Right lobe of liver (tissue), 6 donors: ENCODE measurements around the gene STK32B. TPM values are rescaled to one million over a fixed set of nuclear protein-coding genes. Genes with fewer than 3 reads are reported as not detected.

ENCODE experiments used
- ATAC-seq, 4 donors: fragments of 200-7000 bp; cut with Tn5 transposase; one replicate each; pipeline ENCODE4 v1.9.1; 2020; ENCODE audit warnings: mild to moderate bottlenecking in 4 of 4, moderate library complexity in 4 of 4
- DNase-seq, 3 donors: peaks; one replicate each; pipeline ENCODE4 v3.0.0-alpha.2; 2020
- H3K27ac ChIP-seq, 3 donors: fragments of 200-600 bp; one replicate each; pipeline ENCODE4 v1.8.0; 2022
- H3K27me3 ChIP-seq, 2 donors: fragments of 200-600 bp; one replicate each; pipeline ENCODE4 v1.8.0; 2022
- H3K36me3 ChIP-seq, 4 donors: fragments of 200-600 bp; sonication (generic) in 1 of 4; one replicate each; pipeline versions ENCODE4 v1.5.1 to v1.8.0; 2017 to 2022; ENCODE audit warnings: control low read depth in 1 of 4
- H3K4me1 ChIP-seq, 4 donors: fragments of 200-600 bp; sonication (generic) in 1 of 4; one replicate each; pipeline versions ENCODE4 v1.5.1 to v1.8.0; 2017 to 2022; ENCODE audit warnings: control low read depth in 1 of 4
- H3K4me3 ChIP-seq, 3 donors: fragments of 200-600 bp; one replicate each; pipeline ENCODE4 v1.8.0; 2022
- H3K9me3 ChIP-seq, 4 donors: fragments of 200-600 bp; sonication (generic) in 1 of 4; one replicate each; pipeline versions ENCODE4 v1.5.1 to v1.8.0; 2017 to 2022; ENCODE audit warnings: control low read depth in 1 of 4
- CTCF ChIP-seq, 4 donors: fragments of 200-600 bp in 3 of 4; fragments of 450-650 bp in 1 of 4; IDR thresholded peaks; one replicate each; pipeline versions ENCODE4 v1.5.1 to v1.8.0; 2016 to 2022; ENCODE audit warnings: antibody characterized with exemption in 4 of 4, mild to moderate bottlenecking in 2 of 4
- POLR2A ChIP-seq: fragments of 450-650 bp; IDR thresholded peaks from one replicate; pipeline ENCODE4 v1.6.1; 2017; ENCODE audit warnings: antibody characterized with exemption, mild to moderate bottlenecking
- WGBS: methylation state at CpG from one replicate; pipeline ENCODE4 v1.1.6; 2018; ENCODE audit warnings: low coverage, low lambda C conversion rate; ENCODE audit not compliant: insufficient coverage; ENCODE audit errors: missing lambda C conversion rate; 5-methylcytosine and 5-hydroxymethylcytosine counted together
- intact Hi-C, 2 donors: fragments of 100-400 bp; cut with DNase I; formaldehyde crosslinking; loops; one replicate each; pipeline versions ENCODE4 v1.11.2 to v1.14.1; 2022
- total RNA-seq, 6 experiments: library from RNA; depleted of rRNA in 2 of 6; stranded (reverse); fragments of >200 nt in 2 of 6; fragmentation: NEBNext Ultra II Directional in 3 of 6; extraction: Animal tissue kit (Norgen Biotek cat#: 25700) in 3 of 6; gene quantifications; one replicate each; pipeline versions ENCODE4 v1.1.0 to v1.2.4, GENCODE V29; 2016 to 2023
- donor health status: DM: no; HTN: yes; CAD: no.
- donor health status: DM: no; HTN: no; CAD: no.
- donor health status: DM: no; HTN: no; CAD: no.
- donor health status: DM: no; HTN: yes; CAD: no.
- donor health status: DM: no; HTN: yes; CAD: no.

Gene STK32B
- total RNA-seq, 6 experiments from 2014 or later = 0.05 to 0.07 TPM; not detected in 4

- no peak overlapping the region for H3K27ac ChIP-seq
- no peak overlapping the region for H3K4me3 ChIP-seq
- WGBS = 52% methylated on average over 3 of the region's 7 CpGs
- H3K27me3 ChIP-seq = no peaks in the 10 kb centered on the region
- ATAC-seq (no peak), DNase-seq (no peak)
- TF ChIP-seq POLR2A (no peak), CTCF (IDR thresholded peaks at IDR 0.05) (no peak)
- no peaks in the 10 kb centered on the region for H3K9me3 ChIP-seq
- H3K36me3 ChIP-seq = no peaks in the 10 kb centered on the region
- intact Hi-C loops = no loop called here
- H3K4me1 ChIP-seq = no peaks in the 10 kb centered on the region
These were observed 420.4 kb downstream of the STK32B start for GRCh38 chr4:5471691-5472090.

- no peak for DNase-seq
These were observed 420.9 kb downstream of the STK32B start for GRCh38 chr4:5472160-5472591.

GRCh38 chr4:5473125-5473524 is 421.8 kb downstream of the STK32B start:
- DNase-seq (no peak), ATAC-seq (no peak)
- no peaks in the 10 kb centered on the region for H3K4me1 ChIP-seq
- H3K4me3 ChIP-seq = no peak overlapping the region
- H3K36me3 ChIP-seq = no peaks in the 10 kb centered on the region
- TF ChIP-seq CTCF (IDR thresholded peaks at IDR 0.05) = no peak
- no peak for TF ChIP-seq POLR2A
- no peaks in the 10 kb centered on the region for H3K27me3 ChIP-seq
- WGBS = 100% methylated on average over 1 of the region's 5 CpGs
- H3K9me3 ChIP-seq = no peaks in the 10 kb centered on the region
- intact Hi-C loops = no loop called here
- H3K27ac ChIP-seq = no peak overlapping the region

More at GRCh38 chr4:5472160-5472591, 420.9 kb downstream of the STK32B start:
- H3K9me3 ChIP-seq = no peaks in the 10 kb centered on the region
- no peaks in the 10 kb centered on the region for H3K36me3 ChIP-seq
- H3K27me3 ChIP-seq = no peaks in the 10 kb centered on the region
- TF ChIP-seq POLR2A (no peak), CTCF (IDR thresholded peaks at IDR 0.05) (no peak)
- intact Hi-C loops = no loop called here
- 60% methylated on average over 6 of the region's 6 CpGs for WGBS
- ATAC-seq = no peak
- no peaks in the 10 kb centered on the region for H3K4me1 ChIP-seq
- no peak overlapping the region for H3K4me3 ChIP-seq
- no peak overlapping the region for H3K27ac ChIP-seq

- intact Hi-C loops = no loop called here
- no peak for ATAC-seq
- no peak for TF ChIP-seq CTCF (IDR thresholded peaks at IDR 0.05)
- no peak for TF ChIP-seq POLR2A
- Histone ChIP-seq H3K9me3 (no peaks in the 10 kb centered on the region), H3K27me3 (no peaks in the 10 kb centered on the region), H3K4me1 (no peaks in the 10 kb centered on the region), H3K27ac (no peak overlapping the region), H3K36me3 (no peaks in the 10 kb centered on the region), H3K4me3 (no peak overlapping the region)
- 77% methylated on average over 7 of the region's 9 CpGs for WGBS
- no peak for DNase-seq
These were observed 423.5 kb downstream of the STK32B start for GRCh38 chr4:5474756-5475155.

- ATAC-seq = no peak
- Histone ChIP-seq H3K27ac (no peak overlapping the region), H3K4me3 (no peak overlapping the region), H3K36me3 (no peaks in the 10 kb centered on the region), H3K4me1 (no peaks in the 10 kb centered on the region), H3K9me3 (no peaks in the 10 kb centered on the region), H3K27me3 (no peaks in the 10 kb centered on the region)
- DNase-seq = no peak
- no CpG with 5 or more reads among the region's 8 CpGs for WGBS
- TF ChIP-seq POLR2A = no peak
- TF ChIP-seq CTCF (IDR thresholded peaks at IDR 0.05) = no peak
- intact Hi-C loops = no loop called here
These were observed 426.3 kb downstream of the STK32B start for GRCh38 chr4:5477613-5478012.
